ENCODE measurements around the gene LANCL3.
A peak's percentile ranks its signal among the peaks of the same experiment; 100 is the strongest.

LANCL3 gene

GRCh38 chrX:37677765-37678164, 106.3 kb downstream of the LANCL3 start:
- Histone ChIP-seq H3K27ac (ENCODE audit: low read depth, low read length) (no peak overlapping the region), H3K27me3 (ENCODE audit: control insufficient read depth in 1 of 2, insufficient read depth in 2 of 2, low read length in 2 of 2) (no peaks in the 10 kb centered on the region), H3K9ac (ENCODE audit: low read depth in 1 of 2, low read length in 2 of 2) (no peak overlapping the region), H3K9me3 (ENCODE audit: control insufficient read depth in 1 of 2, low read length in 2 of 2) (no peaks in the 10 kb centered on the region), H3K4me1 (ENCODE audit: control insufficient read depth in 1 of 2, insufficient read depth in 2 of 2, low read length in 2 of 2) (peaks cover 4 to 6% of the 10 kb centered on the region in 2 donors), H3K4me3 (ENCODE audit: low read depth in 1 of 2, low read length in 2 of 2) (no peak overlapping the region), H3K36me3 (ENCODE audit: control insufficient read depth in 1 of 2, insufficient read depth in 2 of 2, low read length in 2 of 2) (no peaks in the 10 kb centered on the region)

GRCh38 chrX:37678574-37678973, 107.1 kb downstream of the LANCL3 start:
- H3K27ac ChIP-seq (ENCODE audit: low read depth, low read length), result no peak overlapping the region

DNA sequence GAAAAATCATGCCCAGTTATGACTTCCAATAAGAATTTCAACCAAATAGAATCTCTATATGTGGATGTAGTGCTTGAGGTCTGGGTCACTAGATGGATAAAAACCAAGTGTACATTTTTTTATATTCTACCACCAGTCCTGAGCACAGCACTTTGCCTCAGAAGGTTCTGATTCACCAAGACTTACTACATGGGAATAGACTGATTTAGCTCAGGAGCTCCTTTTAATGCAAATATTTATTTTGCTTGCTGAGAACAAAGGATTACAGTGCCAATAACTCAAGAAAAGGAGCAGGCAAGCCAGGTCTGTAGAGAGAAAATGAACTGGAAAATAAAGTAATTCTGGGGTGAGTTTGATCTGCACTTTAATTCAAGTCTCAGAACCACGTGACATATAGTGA, 107.8 kb downstream of the LANCL3 start:
- H3K9ac ChIP-seq (ENCODE audit: low read depth in 1 of 2, low read length in 2 of 2), result no peak overlapping the region
- no peaks in the 10 kb centered on the region for H3K9me3 ChIP-seq (ENCODE audit: control insufficient read depth in 1 of 2, low read length in 2 of 2)
- no peak overlapping the region for H3K4me3 ChIP-seq (ENCODE audit: low read depth in 1 of 2, low read length in 2 of 2)
- H3K4me1 ChIP-seq (ENCODE audit: control insufficient read depth in 1 of 2, insufficient read depth in 2 of 2, low read length in 2 of 2), result peaks cover 6% of the 10 kb centered on the region in 2 donors
- no peaks in the 10 kb centered on the region for H3K36me3 ChIP-seq (ENCODE audit: control insufficient read depth in 1 of 2, insufficient read depth in 2 of 2, low read length in 2 of 2)
- H3K27ac ChIP-seq (ENCODE audit: low read depth, low read length), result no peak overlapping the region
- H3K27me3 ChIP-seq (ENCODE audit: control insufficient read depth in 1 of 2, insufficient read depth in 2 of 2, low read length in 2 of 2), result no peaks in the 10 kb centered on the region

More at GRCh38 chrX:37678574-37678973, 107.1 kb downstream of the LANCL3 start:
- peaks cover 4 to 6% of the 10 kb centered on the region in 2 donors for H3K4me1 ChIP-seq (ENCODE audit: control insufficient read depth in 1 of 2, insufficient read depth in 2 of 2, low read length in 2 of 2)
- H3K9ac ChIP-seq (ENCODE audit: low read depth in 1 of 2, low read length in 2 of 2), result no peak overlapping the region
- H3K36me3 ChIP-seq (ENCODE audit: control insufficient read depth in 1 of 2, insufficient read depth in 2 of 2, low read length in 2 of 2), result no peaks in the 10 kb centered on the region
- H3K27me3 ChIP-seq (ENCODE audit: control insufficient read depth in 1 of 2, insufficient read depth in 2 of 2, low read length in 2 of 2), result no peaks in the 10 kb centered on the region
- no peaks in the 10 kb centered on the region for H3K9me3 ChIP-seq (ENCODE audit: control insufficient read depth in 1 of 2, low read length in 2 of 2)
- H3K4me3 ChIP-seq (ENCODE audit: low read depth in 1 of 2, low read length in 2 of 2), result no peak overlapping the region

DNA sequence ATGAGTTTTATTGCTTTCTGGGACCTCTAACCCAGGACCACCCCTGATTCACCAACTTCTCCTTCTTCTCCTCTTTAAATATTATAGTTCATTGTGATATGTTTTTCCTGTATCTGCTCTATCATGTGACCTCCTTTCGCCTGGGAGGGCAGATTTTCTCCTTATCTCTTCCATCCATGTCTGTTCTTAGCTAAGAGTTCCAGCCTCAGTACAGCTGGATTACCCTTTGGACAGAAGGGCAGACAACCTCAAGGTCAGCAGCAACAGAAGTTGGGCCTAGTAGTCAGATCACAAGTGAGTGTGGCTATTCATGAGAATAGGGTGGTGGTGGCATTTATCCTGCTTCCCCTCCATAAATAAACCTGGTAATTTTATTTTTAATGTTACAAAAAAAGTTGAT, 108.4 kb downstream of the LANCL3 start:
- H3K36me3 ChIP-seq (ENCODE audit: control insufficient read depth in 1 of 2, insufficient read depth in 2 of 2, low read length in 2 of 2), result no peaks in the 10 kb centered on the region
- peaks cover 6 to 11% of the 10 kb centered on the region in 2 donors for H3K4me1 ChIP-seq (ENCODE audit: control insufficient read depth in 1 of 2, insufficient read depth in 2 of 2, low read length in 2 of 2)
- no peak overlapping the region for H3K27ac ChIP-seq (ENCODE audit: low read depth, low read length)
- H3K27me3 ChIP-seq (ENCODE audit: control insufficient read depth in 1 of 2, insufficient read depth in 2 of 2, low read length in 2 of 2), result no peaks in the 10 kb centered on the region
- no peak overlapping the region for H3K9ac ChIP-seq (ENCODE audit: low read depth in 1 of 2, low read length in 2 of 2)
- no peaks in the 10 kb centered on the region for H3K9me3 ChIP-seq (ENCODE audit: control insufficient read depth in 1 of 2, low read length in 2 of 2)
- no peak overlapping the region for H3K4me3 ChIP-seq (ENCODE audit: low read depth in 1 of 2, low read length in 2 of 2)

DNA sequence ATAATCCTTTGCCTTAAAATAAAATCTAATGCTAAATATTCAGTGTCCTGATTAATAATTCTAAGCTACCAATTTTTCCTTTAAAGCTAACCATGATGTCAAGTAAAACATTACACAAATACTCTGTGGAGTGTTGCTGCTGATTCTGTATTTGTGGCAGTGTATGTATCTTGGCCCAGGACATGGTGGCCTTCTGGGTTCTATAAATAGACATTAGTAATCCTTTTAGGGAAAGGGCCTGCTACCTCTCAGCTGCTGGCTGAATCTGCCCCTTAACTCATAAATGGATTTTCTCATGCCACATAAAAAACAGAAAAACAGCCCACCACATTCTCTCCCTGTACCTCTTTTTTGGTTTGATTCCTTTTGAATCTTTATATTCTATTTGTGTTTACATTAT, 113.0 kb downstream of the LANCL3 start:
- Histone ChIP-seq H3K9me3 (ENCODE audit: control insufficient read depth in 1 of 2, low read length in 2 of 2) (no peaks in the 10 kb centered on the region), H3K36me3 (ENCODE audit: control insufficient read depth in 1 of 2, insufficient read depth in 2 of 2, low read length in 2 of 2) (no peaks in the 10 kb centered on the region), H3K4me1 (ENCODE audit: control insufficient read depth in 1 of 2, insufficient read depth in 2 of 2, low read length in 2 of 2) (peaks cover 0 to 11% of the 10 kb centered on the region in 2 donors), H3K9ac (ENCODE audit: low read depth in 1 of 2, low read length in 2 of 2) (no peak overlapping the region), H3K4me3 (ENCODE audit: low read depth in 1 of 2, low read length in 2 of 2) (no peak overlapping the region), H3K27me3 (ENCODE audit: control insufficient read depth in 1 of 2, insufficient read depth in 2 of 2, low read length in 2 of 2) (no peaks in the 10 kb centered on the region), H3K27ac (ENCODE audit: low read depth, low read length) (no peak overlapping the region)

- Histone ChIP-seq H3K27me3 (ENCODE audit: control insufficient read depth in 1 of 2, insufficient read depth in 2 of 2, low read length in 2 of 2) (no peaks in the 10 kb centered on the region), H3K4me3 (ENCODE audit: low read depth in 1 of 2, low read length in 2 of 2) (peak overlapping the region in 1 of 2 donors; percentile 55), H3K27ac (ENCODE audit: low read depth, low read length) (peak overlapping the region; percentile 81), H3K9ac (ENCODE audit: low read depth in 1 of 2, low read length in 2 of 2) (peak overlapping the region in 1 of 2 donors; percentile 23), H3K36me3 (ENCODE audit: control insufficient read depth in 1 of 2, insufficient read depth in 2 of 2, low read length in 2 of 2) (no peaks in the 10 kb centered on the region), H3K4me1 (ENCODE audit: control insufficient read depth in 1 of 2, insufficient read depth in 2 of 2, low read length in 2 of 2) (peaks cover 0 to 11% of the 10 kb centered on the region in 2 donors), H3K9me3 (ENCODE audit: control insufficient read depth in 1 of 2, low read length in 2 of 2) (no peaks in the 10 kb centered on the region)
These were observed 113.5 kb downstream of the LANCL3 start for GRCh38 chrX:37684973-37685372.

DNA sequence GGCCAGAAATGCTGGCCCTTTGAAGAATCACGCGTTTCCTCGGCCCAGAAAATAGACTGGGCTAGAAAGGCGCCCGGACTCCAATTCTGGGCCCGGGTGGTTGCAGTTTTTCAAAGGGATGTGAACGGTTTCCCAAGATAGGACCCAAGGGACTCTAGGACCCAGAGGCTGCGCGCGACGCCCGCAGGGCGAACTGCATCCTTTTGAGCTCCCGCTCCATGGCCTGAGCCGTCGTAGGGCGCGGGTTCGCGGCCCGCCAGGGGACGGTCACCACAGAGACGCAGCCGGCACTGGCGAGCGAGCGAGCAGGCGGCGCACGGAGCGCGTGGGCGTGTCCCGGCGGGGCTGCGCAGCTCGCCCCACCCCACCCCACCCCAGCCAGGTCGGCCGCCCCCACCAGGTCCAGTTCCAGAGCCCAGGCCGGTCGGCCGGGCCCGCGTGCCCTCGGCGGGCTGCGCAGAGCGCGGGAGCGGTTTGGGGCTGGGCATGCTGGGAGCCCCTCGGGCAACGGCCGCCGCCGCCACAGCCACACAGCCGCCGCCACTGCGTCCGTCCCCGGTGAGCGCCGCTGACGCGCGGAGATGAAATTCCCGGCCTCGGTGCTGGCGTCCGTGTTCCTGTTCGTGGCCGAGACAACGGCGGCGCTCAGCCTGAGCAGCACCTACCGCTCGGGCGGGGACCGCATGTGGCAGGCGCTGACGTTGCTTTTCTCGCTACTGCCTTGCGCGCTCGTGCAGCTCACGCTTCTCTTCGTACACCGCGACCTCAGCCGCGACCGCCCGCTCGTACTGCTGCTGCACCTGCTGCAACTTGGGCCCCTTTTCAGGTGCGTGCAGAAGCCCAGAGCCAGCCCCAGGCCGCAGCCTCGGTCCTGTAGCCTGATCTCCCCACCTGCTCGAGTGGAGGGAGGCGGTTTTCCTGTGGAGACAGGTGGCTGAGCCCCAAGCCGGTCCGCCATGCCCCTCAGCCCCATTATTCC, 114.2 kb downstream of the LANCL3 start, which contains the start of gene XK:
Gene XK, plus strand, starts transcription at position 411 of the 979 bp plus-strand sequence. Its CDS starts 171 bp downstream, at position 582.
- Histone ChIP-seq H3K9ac (ENCODE audit: low read depth in 1 of 2, low read length in 2 of 2) (peak within 1 kb of the TSS; percentile 69 to 78), H3K36me3 (ENCODE audit: control insufficient read depth in 1 of 2, insufficient read depth in 2 of 2, low read length in 2 of 2) (no peaks in the 10 kb centered on the region), H3K9me3 (ENCODE audit: control insufficient read depth in 1 of 2, low read length in 2 of 2) (no peaks in the 10 kb centered on the region), H3K4me3 (ENCODE audit: low read depth in 1 of 2, low read length in 2 of 2) (peak within 1 kb of the TSS; percentile 62 to 68), H3K4me1 (ENCODE audit: control insufficient read depth in 1 of 2, insufficient read depth in 2 of 2, low read length in 2 of 2) (peaks cover 0 to 11% of the 10 kb centered on the region in 2 donors), H3K27me3 (ENCODE audit: control insufficient read depth in 1 of 2, insufficient read depth in 2 of 2, low read length in 2 of 2) (no peaks in the 10 kb centered on the region), H3K27ac (ENCODE audit: low read depth, low read length) (peak within 1 kb of the TSS; percentile 81)

- Histone ChIP-seq H3K4me3 (ENCODE audit: low read depth in 1 of 2, low read length in 2 of 2) (peak overlapping the region; percentile 62 to 68), H3K27me3 (ENCODE audit: control insufficient read depth in 1 of 2, insufficient read depth in 2 of 2, low read length in 2 of 2) (no peaks in the 10 kb centered on the region), H3K36me3 (ENCODE audit: control insufficient read depth in 1 of 2, insufficient read depth in 2 of 2, low read length in 2 of 2) (no peaks in the 10 kb centered on the region), H3K27ac (ENCODE audit: low read depth, low read length) (peak overlapping the region; percentile 81), H3K9ac (ENCODE audit: low read depth in 1 of 2, low read length in 2 of 2) (peak overlapping the region; percentile 69 to 78), H3K4me1 (ENCODE audit: control insufficient read depth in 1 of 2, insufficient read depth in 2 of 2, low read length in 2 of 2) (peaks cover 0 to 11% of the 10 kb centered on the region in 2 donors), H3K9me3 (ENCODE audit: control insufficient read depth in 1 of 2, low read length in 2 of 2) (no peaks in the 10 kb centered on the region)
These were observed 115.0 kb downstream of the LANCL3 start for GRCh38 chrX:37686369-37686995.

- Histone ChIP-seq H3K9ac (ENCODE audit: low read depth in 1 of 2, low read length in 2 of 2) (peak overlapping the region in 1 of 2 donors; percentile 78), H3K9me3 (ENCODE audit: control insufficient read depth in 1 of 2, low read length in 2 of 2) (no peaks in the 10 kb centered on the region), H3K4me3 (ENCODE audit: low read depth in 1 of 2, low read length in 2 of 2) (peak overlapping the region; percentile 62 to 68), H3K27ac (ENCODE audit: low read depth, low read length) (no peak overlapping the region), H3K4me1 (ENCODE audit: control insufficient read depth in 1 of 2, insufficient read depth in 2 of 2, low read length in 2 of 2) (peaks cover 0 to 11% of the 10 kb centered on the region in 2 donors), H3K27me3 (ENCODE audit: control insufficient read depth in 1 of 2, insufficient read depth in 2 of 2, low read length in 2 of 2) (no peaks in the 10 kb centered on the region), H3K36me3 (ENCODE audit: control insufficient read depth in 1 of 2, insufficient read depth in 2 of 2, low read length in 2 of 2) (no peaks in the 10 kb centered on the region)
These were observed 115.5 kb downstream of the LANCL3 start for GRCh38 chrX:37686996-37687395.

- Histone ChIP-seq H3K9ac (ENCODE audit: low read depth in 1 of 2, low read length in 2 of 2) (no peak overlapping the region), H3K36me3 (ENCODE audit: control insufficient read depth in 1 of 2, insufficient read depth in 2 of 2, low read length in 2 of 2) (peaks cover 0 to 8% of the 10 kb centered on the region in 2 donors), H3K27ac (ENCODE audit: low read depth, low read length) (no peak overlapping the region), H3K9me3 (ENCODE audit: control insufficient read depth in 1 of 2, low read length in 2 of 2) (no peaks in the 10 kb centered on the region), H3K4me1 (ENCODE audit: control insufficient read depth in 1 of 2, insufficient read depth in 2 of 2, low read length in 2 of 2) (peaks cover 0 to 1% of the 10 kb centered on the region in 2 donors), H3K27me3 (ENCODE audit: control insufficient read depth in 1 of 2, insufficient read depth in 2 of 2, low read length in 2 of 2) (no peaks in the 10 kb centered on the region), H3K4me3 (ENCODE audit: low read depth in 1 of 2, low read length in 2 of 2) (no peak overlapping the region)
These were observed 118.7 kb downstream of the LANCL3 start for GRCh38 chrX:37690119-37690518.
